ENCODE measurements around the gene UAP1. TPM values are rescaled to one million over a fixed set of nuclear protein-coding genes. Genes with fewer than 3 reads are reported as not detected.
A peak's percentile ranks its signal among the peaks of the same experiment; 100 is the strongest.
"Not testable (repeated sequence)": the region's sequence is repeated elsewhere in the genome, so short reads cannot be mapped to it uniquely, and the experiment has no call there.

The UAP1 gene
- total RNA-seq, 8 experiments from 2014 or later, result 33.2 to 78.9 (median 56.9) TPM

DNA sequence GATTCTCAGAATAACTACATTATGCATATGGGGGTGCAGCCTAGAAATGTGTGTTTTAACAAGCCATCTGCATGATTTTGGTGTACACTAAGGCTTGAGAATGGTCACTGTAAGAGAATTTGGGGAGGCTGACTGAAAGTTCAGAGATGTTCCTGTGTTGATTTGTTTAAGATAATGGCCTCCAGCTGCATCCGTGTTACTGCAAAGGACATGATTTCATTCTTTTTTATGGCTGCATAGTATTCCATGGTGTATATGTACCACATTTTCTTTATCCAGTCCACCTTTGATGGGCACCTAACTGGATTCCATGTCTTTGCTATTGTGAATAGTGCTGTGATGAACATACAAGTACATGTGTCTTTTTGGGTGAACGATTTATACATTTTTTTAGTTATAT, 41.6 kb downstream of the UAP1 start:
- not testable (repeated sequence) for H3K4me3 ChIP-seq; H3K27ac ChIP-seq; ATAC-seq (replicated peaks in 6 of 8); H3K4me1 ChIP-seq (replicated peaks in 1 of 2)
- in situ Hi-C loops (cut with MboI; ENCODE audit: low pct_unique_long_range_greater_than_20kb in 2 of 9, low sequenced_read_pairs in 9 of 9, unreplicated experiment in 9 of 9), result loop anchor here in 1 of 9 experiments (25.0 kb wide), 1 partner anchor 184 kb away; the partner anchor contains the start of gene HSD17B7
- 80 to 100% (median 90%) methylated on average over 1 to 2 of the region's 2 CpGs; no CpG with 5 or more reads in 3 of the 10 experiments for WGBS, 10 experiments

DNA sequence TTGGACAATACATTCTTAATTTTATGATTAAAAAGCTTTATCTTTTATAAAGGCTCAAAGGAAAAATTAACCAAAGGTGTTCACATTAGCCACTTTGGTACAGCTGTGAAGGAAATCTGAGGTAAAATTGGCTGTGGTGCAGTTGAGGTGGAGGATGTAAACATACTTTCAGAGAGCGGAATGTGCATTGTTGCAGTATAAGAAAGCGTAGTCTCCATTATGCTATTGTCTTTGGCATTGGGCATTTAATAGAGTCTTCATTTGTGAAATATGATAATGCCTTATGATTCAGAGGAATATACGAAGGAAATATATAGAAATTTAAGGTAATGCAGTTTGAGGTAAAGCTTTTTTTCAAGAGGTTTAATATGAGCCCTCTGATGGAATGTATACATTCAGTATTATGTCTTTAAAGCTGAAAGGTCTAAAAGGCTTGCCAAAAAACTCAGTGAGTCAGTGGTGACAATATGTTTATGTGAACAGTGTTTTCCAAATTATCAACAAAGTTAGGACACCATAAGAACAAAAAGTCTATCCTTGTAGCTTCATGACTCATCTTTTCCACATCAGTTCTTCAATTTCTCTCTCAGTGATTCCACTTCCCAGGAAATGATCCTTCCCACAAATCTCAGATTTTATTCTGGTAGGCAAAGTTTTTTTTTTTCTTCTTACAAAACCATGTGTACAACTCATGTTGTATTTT, 43.9 kb downstream of the UAP1 start:
- 68 to 100% (median 88%) methylated on average over 1 to 3 of the region's 3 CpGs; no CpG with 5 or more reads in 1 of the 10 experiments for WGBS, 10 experiments
- peak in 2 of 8 experiments; percentile 35 to 51 for ATAC-seq (replicated peaks in 6 of 8)
- H3K4me3 ChIP-seq, result no peak overlapping the region
- no peaks in the 10 kb centered on the region for H3K4me1 ChIP-seq (replicated peaks in 1 of 2)
- in situ Hi-C loops (cut with MboI; ENCODE audit: low pct_unique_long_range_greater_than_20kb in 2 of 9, low sequenced_read_pairs in 9 of 9, unreplicated experiment in 9 of 9), result loop anchor here in 1 of 9 experiments (25.0 kb wide), 1 partner anchor 182 kb away; the partner anchor contains the start of gene HSD17B7
- H3K27ac ChIP-seq, result no peak overlapping the region

DNA sequence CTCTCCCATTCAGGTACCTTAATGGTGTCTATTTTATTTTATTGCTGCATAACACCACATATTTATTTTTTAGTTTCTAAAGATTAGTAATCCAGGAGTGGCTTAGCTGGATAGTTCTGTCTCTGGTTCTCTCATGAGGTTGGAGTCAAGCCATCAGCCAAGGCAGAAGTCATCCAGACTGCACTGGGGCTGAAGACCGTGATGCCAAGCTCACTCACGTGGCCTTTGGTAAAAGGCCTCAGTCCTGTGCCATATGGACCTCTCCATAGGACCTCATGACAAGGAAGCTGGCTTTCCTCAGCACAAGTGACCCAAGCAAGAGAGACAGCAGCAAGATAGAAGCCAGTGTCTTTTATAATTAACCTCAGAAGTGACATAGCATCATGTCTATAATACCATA, 47.8 kb downstream of the UAP1 start:
- in situ Hi-C loops (cut with MboI; ENCODE audit: low pct_unique_long_range_greater_than_20kb in 2 of 9, low sequenced_read_pairs in 9 of 9, unreplicated experiment in 9 of 9), result loop anchor here in 1 of 9 experiments (25.0 kb wide), 1 partner anchor 178 kb away; the partner anchor contains the start of gene HSD17B7
- ATAC-seq (replicated peaks in 6 of 8), result no peak
- H3K4me1 ChIP-seq (replicated peaks in 1 of 2), result peaks cover 8 to 13% of the 10 kb centered on the region in 2 donors
- no peak overlapping the region for H3K4me3 ChIP-seq
- H3K27ac ChIP-seq, result no peak overlapping the region
- 0 to 100% (median 94%) methylated on average over 2 of the region's 2 CpGs; no CpG with 5 or more reads in 3 of the 10 experiments for WGBS, 10 experiments

DNA sequence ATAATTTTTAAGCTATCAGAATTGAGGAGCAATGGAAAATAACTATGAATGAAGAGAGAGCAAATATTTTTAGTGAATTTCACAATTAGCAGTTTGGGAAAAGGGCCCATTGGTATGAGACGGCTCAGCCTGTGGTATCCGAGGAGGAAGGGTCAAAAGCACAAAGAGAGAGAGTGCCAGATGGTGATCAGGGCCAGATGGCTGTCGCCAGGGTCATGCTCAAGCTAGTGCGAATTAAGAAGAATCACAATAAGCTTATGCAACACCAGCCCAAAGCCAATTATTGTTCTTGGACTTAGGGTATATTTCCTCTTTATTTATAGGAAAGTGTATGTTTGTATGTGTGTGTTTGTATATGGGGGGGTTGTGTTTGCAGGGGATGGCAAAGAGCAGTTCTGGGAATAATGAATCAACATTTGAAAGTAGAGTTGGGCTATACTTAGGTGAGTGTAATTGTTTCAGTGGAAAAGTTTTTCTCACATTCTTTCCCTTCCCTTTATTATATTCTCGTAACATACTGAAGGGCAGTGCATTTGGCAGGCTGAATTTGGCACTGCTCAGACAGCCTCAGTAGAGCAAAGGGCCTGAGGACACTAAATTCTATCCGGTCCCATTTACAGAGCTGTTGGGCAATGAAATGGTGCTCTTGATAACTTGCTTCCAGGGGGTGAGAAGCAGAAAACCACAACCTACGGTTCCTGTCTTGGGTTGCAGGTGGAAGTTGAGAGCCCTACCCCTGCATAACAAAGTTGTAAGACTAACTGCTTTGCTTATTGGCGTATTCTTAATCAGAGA, 51.3 kb downstream of the UAP1 start:
- peak overlapping the region in 1 of 2 donors; percentile 10 for H3K27ac ChIP-seq
- WGBS, 10 experiments, result 18 to 80% (median 63%) methylated on average over 1 to 8 of the region's 8 CpGs; no CpG with 5 or more reads in 1 of the 10 experiments
- no peak overlapping the region for H3K4me3 ChIP-seq
- H3K4me1 ChIP-seq (replicated peaks in 1 of 2), result peaks cover 8 to 13% of the 10 kb centered on the region in 2 donors
- ATAC-seq (replicated peaks in 6 of 8), result peak in 6 of 8 experiments; percentile 31 to 71 (median 53)
- in situ Hi-C loops (cut with MboI; ENCODE audit: low pct_unique_long_range_greater_than_20kb in 2 of 9, low sequenced_read_pairs in 9 of 9, unreplicated experiment in 9 of 9), result loop anchor here in 1 of 9 experiments (25.0 kb wide), 1 partner anchor 174 kb away; the partner anchor contains the start of gene HSD17B7

DNA sequence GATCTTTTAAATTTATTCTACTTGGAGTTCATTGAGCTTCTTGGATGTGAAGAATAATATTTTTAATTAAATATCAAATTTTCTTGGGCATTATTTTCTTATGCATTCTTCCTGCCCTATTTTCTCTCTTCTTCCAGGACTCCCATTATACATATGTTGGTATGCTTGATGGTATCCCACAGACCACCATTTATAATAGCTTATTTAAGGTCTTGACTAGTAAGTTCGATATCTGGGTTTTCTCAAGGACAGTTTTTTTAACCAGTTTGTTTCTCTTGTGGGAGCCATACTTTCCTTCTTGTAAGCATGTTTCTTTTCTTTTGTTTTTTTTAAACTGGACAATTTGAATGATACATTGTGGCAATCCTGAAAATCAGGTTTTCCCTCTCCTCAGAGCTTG, 55.3 kb downstream of the UAP1 start:
- in situ Hi-C loops (cut with MboI; ENCODE audit: low pct_unique_long_range_greater_than_20kb in 2 of 9, low sequenced_read_pairs in 9 of 9, unreplicated experiment in 9 of 9), result loop anchor here in 1 of 9 experiments (25.0 kb wide), 1 partner anchor 170 kb away; the partner anchor contains the start of gene HSD17B7
- peaks cover 8 to 13% of the 10 kb centered on the region in 2 donors for H3K4me1 ChIP-seq (replicated peaks in 1 of 2)
- H3K4me3 ChIP-seq, result no peak overlapping the region

DNA sequence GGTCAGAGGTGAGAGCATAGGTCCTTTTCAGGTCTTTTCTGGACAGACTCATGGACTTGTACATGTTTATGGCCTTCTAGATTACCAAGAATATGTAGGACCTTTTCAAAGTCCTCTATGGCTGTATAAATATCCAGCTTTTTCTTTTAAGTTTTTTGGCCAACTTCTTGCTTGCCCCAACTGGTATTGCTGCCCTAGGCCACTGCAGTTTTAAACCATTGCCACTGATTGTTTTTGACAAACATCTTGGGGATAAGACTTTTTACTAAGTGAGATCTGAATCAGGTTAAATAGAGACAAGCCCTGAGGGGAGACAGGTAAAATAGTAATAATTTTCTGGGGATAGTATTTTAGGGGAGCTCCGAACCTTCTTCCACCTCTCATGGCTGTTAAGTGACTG, 56.0 kb downstream of the UAP1 start:
- in situ Hi-C loops (cut with MboI; ENCODE audit: low pct_unique_long_range_greater_than_20kb in 2 of 9, low sequenced_read_pairs in 9 of 9, unreplicated experiment in 9 of 9), result loop anchor here in 1 of 9 experiments (25.0 kb wide), 1 partner anchor 170 kb away; the partner anchor contains the start of gene HSD17B7

More for the DNA sequence above, 55.3 kb downstream of the UAP1 start:
- 57 to 100% (median 94%) methylated on average over 1 of the region's 1 CpG for WGBS, 10 experiments
- no peak for ATAC-seq (replicated peaks in 6 of 8)
- no peak overlapping the region for H3K27ac ChIP-seq

DNA sequence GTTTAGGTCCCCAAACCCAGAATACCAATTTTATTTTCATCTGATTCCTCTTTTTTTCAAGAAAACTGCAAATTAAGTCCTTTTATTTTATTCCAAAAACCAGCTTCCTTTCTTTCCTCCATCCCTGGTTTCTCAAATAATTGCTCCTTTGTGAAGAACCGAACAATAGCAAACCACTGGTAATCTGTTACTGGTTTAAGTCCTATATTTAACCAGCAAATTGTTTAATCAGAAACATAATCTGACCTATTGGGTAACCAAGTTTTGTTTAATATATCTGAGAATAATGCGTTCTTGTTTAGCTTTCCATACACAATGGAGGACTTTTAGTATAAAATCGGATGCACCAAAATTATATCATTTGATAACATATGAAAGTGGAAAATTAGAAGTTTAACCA, 57.6 kb downstream of the UAP1 start:
- 61 to 100% (median 95%) methylated on average over 2 to 3 of the region's 3 CpGs for WGBS, 10 experiments
- Histone ChIP-seq H3K4me3 (no peak overlapping the region), H3K4me1 (replicated peaks in 1 of 2) (no peaks in the 10 kb centered on the region), H3K27ac (no peak overlapping the region)
- in situ Hi-C loops (cut with MboI; ENCODE audit: low pct_unique_long_range_greater_than_20kb in 2 of 9, low sequenced_read_pairs in 9 of 9, unreplicated experiment in 9 of 9), result loop anchor here in 1 of 9 experiments (25.0 kb wide), 1 partner anchor 168 kb away; the partner anchor contains the start of gene HSD17B7
- no peak for ATAC-seq (replicated peaks in 6 of 8)

More for the DNA sequence above, 56.0 kb downstream of the UAP1 start:
- 60 to 100% (median 85%) methylated on average over 1 of the region's 1 CpG; no CpG with 5 or more reads in 4 of the 10 experiments for WGBS, 10 experiments
- no peak for ATAC-seq (replicated peaks in 6 of 8)
- H3K4me1 ChIP-seq (replicated peaks in 1 of 2), result peaks cover 4 to 12% of the 10 kb centered on the region in 2 donors
- no peak overlapping the region for H3K27ac ChIP-seq
- H3K4me3 ChIP-seq, result no peak overlapping the region

DNA sequence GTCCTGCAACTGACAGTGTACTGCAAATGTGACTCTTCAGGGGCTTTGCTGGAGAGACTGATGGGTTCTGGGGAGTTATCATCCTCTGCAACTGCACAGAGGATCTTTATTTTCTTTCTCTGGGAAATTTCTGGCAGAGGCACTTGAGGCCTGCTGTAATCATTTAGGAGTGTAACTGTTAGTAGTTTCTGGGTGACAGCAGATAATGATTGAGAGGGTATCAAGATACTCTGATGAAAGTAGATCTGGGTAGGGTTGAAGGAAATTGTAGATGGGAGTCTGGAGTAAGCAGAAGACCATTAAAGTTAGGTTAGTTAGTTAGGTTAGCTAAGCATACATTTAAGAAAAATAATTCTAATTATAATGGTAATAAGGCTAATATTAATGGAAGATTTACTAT, 59.7 kb downstream of the UAP1 start:
- H3K4me1 ChIP-seq (replicated peaks in 1 of 2), result no peaks in the 10 kb centered on the region
- ATAC-seq (replicated peaks in 6 of 8), result no peak
- in situ Hi-C loops (cut with MboI; ENCODE audit: low pct_unique_long_range_greater_than_20kb in 2 of 9, low sequenced_read_pairs in 9 of 9, unreplicated experiment in 9 of 9), result loop anchor here in 1 of 9 experiments (25.0 kb wide), 1 partner anchor 166 kb away; the partner anchor contains the start of gene HSD17B7
- no peak overlapping the region for H3K4me3 ChIP-seq
- H3K27ac ChIP-seq, result no peak overlapping the region

DNA sequence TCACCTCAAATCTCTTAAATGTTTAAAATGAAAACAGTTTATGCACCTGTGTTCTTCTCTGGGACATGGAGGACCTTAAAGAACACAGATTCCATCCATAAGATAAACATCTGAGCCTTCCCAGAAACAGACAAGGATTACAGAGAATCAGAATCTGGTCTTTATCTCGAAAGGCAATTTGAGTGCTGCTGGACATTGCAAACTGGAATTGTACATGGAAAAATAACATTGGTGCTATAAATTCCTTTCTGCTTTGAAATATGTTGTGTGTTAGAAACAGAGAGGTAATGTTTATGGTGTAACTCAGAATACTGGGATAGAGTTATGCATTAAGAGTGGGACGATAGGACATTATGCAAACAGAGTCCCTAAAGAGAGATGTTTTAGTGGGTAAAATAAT, 64.2 kb downstream of the UAP1 start:
- no peak overlapping the region for H3K4me3 ChIP-seq
- ATAC-seq (replicated peaks in 6 of 8), result no peak
- in situ Hi-C loops (cut with MboI; ENCODE audit: low pct_unique_long_range_greater_than_20kb in 2 of 9, low sequenced_read_pairs in 9 of 9, unreplicated experiment in 9 of 9), result no loop called here
- H3K27ac ChIP-seq, result no peak overlapping the region
- 45 to 100% (median 91%) methylated on average over 1 to 2 of the region's 2 CpGs for WGBS, 10 experiments
- H3K4me1 ChIP-seq (replicated peaks in 1 of 2), result peaks cover 0 to 3% of the 10 kb centered on the region in 2 donors

DNA sequence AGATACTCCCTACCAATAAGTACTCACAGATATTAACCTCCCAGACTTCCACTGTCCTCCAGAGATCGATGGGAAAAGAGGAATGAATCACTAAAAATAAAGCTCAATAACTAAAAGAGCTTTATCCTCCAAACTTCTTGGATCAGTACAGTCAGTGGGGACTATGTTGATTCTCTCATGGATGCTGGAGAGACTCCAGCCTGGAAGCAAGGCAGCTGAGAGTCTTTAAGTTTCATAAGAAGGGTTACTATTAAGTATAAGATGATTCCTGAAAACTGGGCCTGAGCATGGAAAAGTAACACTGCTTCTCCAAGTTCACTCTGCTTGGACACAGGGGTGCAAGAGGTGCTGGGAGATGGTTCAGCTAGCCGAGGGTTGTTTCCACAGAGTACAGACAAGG, 64.6 kb downstream of the UAP1 start:
- in situ Hi-C loops (cut with MboI; ENCODE audit: low pct_unique_long_range_greater_than_20kb in 2 of 9, low sequenced_read_pairs in 9 of 9, unreplicated experiment in 9 of 9), result no loop called here
- no peak overlapping the region for H3K4me3 ChIP-seq
- 0 to 95% (median 67%) methylated on average over 1 to 2 of the region's 2 CpGs; no CpG with 5 or more reads in 1 of the 10 experiments for WGBS, 10 experiments
- peak in 1 of 8 experiments; percentile 8 for ATAC-seq (replicated peaks in 6 of 8)
- H3K27ac ChIP-seq, result no peak overlapping the region
- H3K4me1 ChIP-seq (replicated peaks in 1 of 2), result peaks cover under 1 to 7% of the 10 kb centered on the region in 2 donors

DNA sequence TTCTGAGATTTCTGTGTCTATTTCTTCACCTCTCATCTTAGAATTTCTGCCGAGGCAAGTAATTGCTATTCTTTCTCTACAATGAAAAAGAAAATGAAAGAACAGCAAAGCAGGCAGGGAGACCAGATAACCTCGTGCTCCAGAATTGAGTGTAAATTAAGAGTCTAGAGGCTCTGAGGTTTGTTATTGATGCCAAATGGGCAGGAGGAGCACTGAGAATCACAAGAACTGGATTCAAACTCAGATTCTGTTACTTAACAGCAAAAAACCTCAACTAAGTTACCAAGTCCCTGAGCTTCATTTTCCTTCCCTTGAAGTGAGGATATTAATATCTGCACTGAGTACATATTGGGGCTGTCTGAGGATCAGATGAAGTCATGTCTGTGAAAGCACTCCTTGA, 65.2 kb downstream of the UAP1 start:
- H3K4me1 ChIP-seq (replicated peaks in 1 of 2), result peaks cover 7 to 13% of the 10 kb centered on the region in 2 donors
- in situ Hi-C loops (cut with MboI; ENCODE audit: low pct_unique_long_range_greater_than_20kb in 2 of 9, low sequenced_read_pairs in 9 of 9, unreplicated experiment in 9 of 9), result no loop called here
- 0 to 66% (median 26%) methylated on average over 1 to 2 of the region's 2 CpGs; no CpG with 5 or more reads in 1 of the 10 experiments for WGBS, 10 experiments
- ATAC-seq (replicated peaks in 6 of 8), result peak in 2 of 8 experiments; percentile 5 to 10
- H3K27ac ChIP-seq, result no peak overlapping the region
- no peak overlapping the region for H3K4me3 ChIP-seq

DNA sequence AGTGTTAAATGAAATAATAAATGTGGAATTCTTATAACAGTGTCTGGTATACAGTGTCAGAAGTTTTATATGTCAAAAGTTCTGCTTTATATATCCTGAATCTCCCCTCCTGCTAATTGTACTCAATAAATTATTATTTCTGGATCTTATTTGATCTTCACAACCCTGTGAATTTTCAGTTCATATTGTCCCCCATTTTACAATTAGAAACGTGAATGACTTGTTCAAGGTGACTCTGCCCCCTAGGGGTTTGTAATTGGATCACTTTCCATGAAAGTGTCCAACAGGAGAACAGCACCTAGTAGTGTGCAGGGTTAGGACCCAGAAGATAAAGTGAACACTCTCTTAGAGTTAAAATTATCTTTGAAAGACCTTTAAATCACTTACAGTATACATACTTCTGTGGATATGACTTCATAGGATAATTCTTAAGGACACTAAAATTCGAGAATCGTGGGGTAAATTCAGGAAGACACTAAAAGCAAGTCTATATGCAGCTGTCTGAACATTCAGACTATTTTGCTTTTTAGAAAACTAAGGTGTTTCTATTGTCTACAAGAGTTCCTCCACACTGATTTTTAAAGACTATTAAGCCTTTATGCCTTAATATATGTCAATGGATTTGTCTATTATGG, 66.3 kb downstream of the UAP1 start:
- WGBS, 10 experiments, result 33 to 74% (median 61%) methylated on average over 1 to 3 of the region's 3 CpGs

More for the DNA sequence above, 66.3 kb downstream of the UAP1 start:
- peaks cover 17 to 24% of the 10 kb centered on the region in 2 donors for H3K4me1 ChIP-seq (replicated peaks in 1 of 2)
- H3K27ac ChIP-seq, result no peak overlapping the region
- in situ Hi-C loops (cut with MboI; ENCODE audit: low pct_unique_long_range_greater_than_20kb in 2 of 9, low sequenced_read_pairs in 9 of 9, unreplicated experiment in 9 of 9), result no loop called here
- no peak for ATAC-seq (replicated peaks in 6 of 8)
- H3K4me3 ChIP-seq, result no peak overlapping the region

Data from motor neuron (in vitro differentiated cells).